A673 (cell line): ENCODE results near the gene CDK5RAP2. TPM values are rescaled to one million over a fixed set of nuclear protein-coding genes. Genes with fewer than 3 reads are reported as not detected.

Experiments
- BruUV-seq: library from RNA; stranded (reverse); fragments of 400-500 nt; replicated peaks from 2 replicates; lab custom pipeline; 2021; lab: Mats Ljungman, UMichigan
- CTCF ChIA-PET: fragments of 300-600 bp; sonication (Branson Sonifier 250); formaldehyde crosslinking; loops from one replicate; lab custom pipeline; 2022; ENCODE audit warnings: antibody characterized with exemption; lab: Charles Lee
- POLR2A ChIA-PET: fragments of 300-600 bp; sonication (Branson Sonifier 250); formaldehyde crosslinking; loops from one replicate; lab custom pipeline; 2022; ENCODE audit warnings: antibody characterized with exemption; ENCODE audit not compliant: low non-redundant PET; lab: Charles Lee
- DNase-seq: peaks from one replicate; pipeline ENCODE4 v3.0.0-alpha.2; 2015; ENCODE audit warnings: low spot score
- H3K27ac ChIP-seq: fragments of 200-600 bp; sonication (generic); 2 replicates; pipeline ENCODE4 v1.5.1; 2016; ENCODE audit warnings: mixed run types, low read depth, mild to moderate bottlenecking, mixed read lengths, antibody characterized with exemption, low read length; ENCODE audit not compliant: poor library complexity, severe bottlenecking
- H3K27me3 ChIP-seq: fragments of 200-600 bp; sonication (generic); replicated peaks from 2 replicates; pipeline ENCODE4 v1.6.1; 2017; ENCODE audit warnings: mixed run types, low read depth, mild to moderate bottlenecking, mixed read lengths, antibody characterized with exemption, low read length; ENCODE audit not compliant: insufficient read depth, poor library complexity
- H3K36me3 ChIP-seq: fragments of 200-600 bp; sonication (generic); 2 replicates; pipeline ENCODE4 v1.6.1; 2016; ENCODE audit warnings: mixed run types, mild to moderate bottlenecking, mixed read lengths, antibody characterized with exemption, low read length; ENCODE audit not compliant: insufficient read depth, poor library complexity, severe bottlenecking
- H3K4me1 ChIP-seq: fragments of 200-600 bp; sonication (generic); 2 replicates; pipeline ENCODE4 v1.6.1; 2017; ENCODE audit warnings: mixed run types, mild to moderate bottlenecking, mixed read lengths, antibody characterized with exemption, low read length; ENCODE audit not compliant: insufficient read depth, poor library complexity, severe bottlenecking
- H3K4me3 ChIP-seq: fragments of 200-600 bp; sonication (generic); 2 replicates; pipeline ENCODE4 v1.5.1; 2016; ENCODE audit warnings: low read depth, mixed run types, mild to moderate bottlenecking, mixed read lengths, low read length; ENCODE audit not compliant: poor library complexity, severe bottlenecking
- H3K9me3 ChIP-seq: fragments of 200-600 bp; sonication (generic); 2 replicates; pipeline ENCODE4 v1.6.1; 2016; ENCODE audit warnings: mixed run types, low read depth, mild to moderate bottlenecking, mixed read lengths, antibody characterized with exemption, low read length; ENCODE audit not compliant: poor library complexity, severe bottlenecking
- EZH2 ChIP-seq: fragments of 200-600 bp; sonication (generic); IDR thresholded peaks from 2 replicates; pipeline ENCODE4 v1.6.1; 2017; ENCODE audit warnings: borderline replicate concordance, low read depth, mild to moderate bottlenecking, mixed read lengths, antibody characterized with exemption, low read length; ENCODE audit not compliant: poor library complexity, severe bottlenecking
- intact Hi-C: fragments of 100-400 bp; cut with micrococcal nuclease; formaldehyde crosslinking; loops from one replicate; pipeline ENCODE4 v1.10.0; 2022; ENCODE audit not compliant: unreplicated experiment
- total RNA-seq: library from RNA; stranded (reverse); gene quantifications from 2 replicates; pipeline ENCODE4 v1.2.3, GENCODE V29; 2021
- TF ChIP-seq, protein P1 (sequence below): fragments of 300-800, 200-600 bp; sonication (generic); conservative IDR thresholded peaks from 2 replicates; pipeline ENCODE4 v1.5.1; 2017; ENCODE audit warnings: low read depth, mild to moderate bottlenecking, antibody characterized with exemption, low read length, moderate library complexity, mixed read lengths

The CDK5RAP2 gene
- total RNA-seq, 1 experiment from 2014 or later, result 94.5 TPM

DNA sequence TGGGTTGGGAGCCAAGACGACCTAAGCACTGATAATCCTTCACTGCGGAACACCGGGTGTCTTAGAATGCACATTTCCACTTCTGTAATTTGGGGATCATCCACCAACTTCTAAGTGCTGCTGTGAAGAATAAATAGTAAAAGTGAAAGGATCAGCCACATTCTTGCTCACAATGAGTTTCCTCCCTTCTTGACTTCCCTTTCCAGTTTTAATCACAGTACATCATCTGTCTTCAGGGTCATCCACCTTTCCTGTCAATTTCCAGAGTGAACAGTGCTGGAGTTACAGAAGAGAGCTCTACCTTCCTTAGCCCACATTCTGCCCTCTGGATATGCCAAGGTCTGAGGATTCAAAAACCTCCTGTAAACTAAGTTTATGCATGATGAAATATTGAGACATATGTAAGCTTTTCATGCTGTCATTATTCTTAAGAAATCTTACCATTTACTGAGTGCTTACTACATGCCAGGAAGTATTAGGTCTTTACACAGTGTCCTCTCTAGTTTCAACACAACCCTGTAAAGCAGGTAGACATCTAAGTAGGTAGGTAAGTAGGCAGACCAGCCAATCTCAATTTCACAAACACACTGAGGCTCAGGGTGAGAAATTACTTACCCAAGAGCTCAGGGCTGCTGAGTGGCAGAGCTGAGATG lies 105.2 kb downstream of the CDK5RAP2 start:
- TF ChIP-seq EZH2, result no peak
- TF ChIP-seq, protein P1, sequence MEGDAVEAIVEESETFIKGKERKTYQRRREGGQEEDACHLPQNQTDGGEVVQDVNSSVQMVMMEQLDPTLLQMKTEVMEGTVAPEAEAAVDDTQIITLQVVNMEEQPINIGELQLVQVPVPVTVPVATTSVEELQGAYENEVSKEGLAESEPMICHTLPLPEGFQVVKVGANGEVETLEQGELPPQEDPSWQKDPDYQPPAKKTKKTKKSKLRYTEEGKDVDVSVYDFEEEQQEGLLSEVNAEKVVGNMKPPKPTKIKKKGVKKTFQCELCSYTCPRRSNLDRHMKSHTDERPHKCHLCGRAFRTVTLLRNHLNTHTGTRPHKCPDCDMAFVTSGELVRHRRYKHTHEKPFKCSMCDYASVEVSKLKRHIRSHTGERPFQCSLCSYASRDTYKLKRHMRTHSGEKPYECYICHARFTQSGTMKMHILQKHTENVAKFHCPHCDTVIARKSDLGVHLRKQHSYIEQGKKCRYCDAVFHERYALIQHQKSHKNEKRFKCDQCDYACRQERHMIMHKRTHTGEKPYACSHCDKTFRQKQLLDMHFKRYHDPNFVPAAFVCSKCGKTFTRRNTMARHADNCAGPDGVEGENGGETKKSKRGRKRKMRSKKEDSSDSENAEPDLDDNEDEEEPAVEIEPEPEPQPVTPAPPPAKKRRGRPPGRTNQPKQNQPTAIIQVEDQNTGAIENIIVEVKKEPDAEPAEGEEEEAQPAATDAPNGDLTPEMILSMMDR, result no peak
- intact Hi-C loops, result no loop called here
- Histone ChIP-seq H3K27ac (peak overlapping the region; percentile 60), H3K4me3 (no peak overlapping the region), H3K36me3 (peaks cover 46% of the 10 kb centered on the region), H3K27me3 (no peaks in the 10 kb centered on the region), H3K4me1 (peaks cover 5% of the 10 kb centered on the region), H3K9me3 (no peaks in the 10 kb centered on the region)
- ChIA-PET POLR2A (no interaction called here), CTCF (no interaction called here)
- DNase-seq, result no peak
- no TSS peak for BruUV-seq

GRCh38 chr9:120473608-120474007 lies 106.4 kb downstream of the CDK5RAP2 start:
- POLR2A ChIA-PET, result no interaction called here
- peaks cover 46% of the 10 kb centered on the region for H3K36me3 ChIP-seq
- CTCF ChIA-PET, result no interaction called here

GRCh38 chr9:120465685-120466407 lies 114.1 kb downstream of the CDK5RAP2 start:
- Histone ChIP-seq H3K4me3 (no peak overlapping the region), H3K27ac (no peak overlapping the region), H3K27me3 (no peaks in the 10 kb centered on the region), H3K9me3 (no peaks in the 10 kb centered on the region), H3K36me3 (peaks cover 13% of the 10 kb centered on the region), H3K4me1 (no peaks in the 10 kb centered on the region)
- no peak for DNase-seq
- no peak for TF ChIP-seq EZH2
- TF ChIP-seq, protein P1, result no peak
- CTCF ChIA-PET, result no interaction called here
- no TSS peak for BruUV-seq
- intact Hi-C loops, result no loop called here
- POLR2A ChIA-PET, result no interaction called here

More at GRCh38 chr9:120473608-120474007, 106.4 kb downstream of the CDK5RAP2 start:
- Histone ChIP-seq H3K27me3 (no peaks in the 10 kb centered on the region), H3K4me3 (no peak overlapping the region), H3K27ac (no peak overlapping the region), H3K9me3 (no peaks in the 10 kb centered on the region), H3K4me1 (peaks cover 5% of the 10 kb centered on the region)
- TF ChIP-seq, protein P1, result no peak
- no peak for TF ChIP-seq EZH2
- no peak for DNase-seq
- BruUV-seq, result no TSS peak
- intact Hi-C loops, result loop anchor here (2.0 kb wide), 1 partner anchor 55 kb away; no protein-coding TSS in a partner anchor
